Keratinocyte (primary cell): ENCODE results near the gene C5orf34.

Experiments
- EZH2 ChIP-seq: IDR thresholded peaks from one replicate; pipeline ENCODE4 v1.6.1; 2012; ENCODE audit warnings: inconsistent platforms, mild to moderate bottlenecking, low read length, moderate library complexity
- TF ChIP-seq, protein P1 (sequence below), 3 experiments: IDR thresholded peaks in 1 of 3; conservative IDR thresholded peaks in 1 of 3; optimal IDR thresholded peaks in 1 of 3; 2 replicates in 2 of 3; 3 replicates in 1 of 3; pipeline versions ENCODE3 to v1.5.1; 2011; ENCODE audit warnings: low read length in 3 of 3, mild to moderate bottlenecking in 3 of 3, moderate library complexity in 2 of 3, control low read depth in 1 of 3, inconsistent platforms in 1 of 3; ENCODE audit not compliant: insufficient read depth in 2 of 3; ENCODE audit errors: extremely low read depth in 1 of 3

DNA sequence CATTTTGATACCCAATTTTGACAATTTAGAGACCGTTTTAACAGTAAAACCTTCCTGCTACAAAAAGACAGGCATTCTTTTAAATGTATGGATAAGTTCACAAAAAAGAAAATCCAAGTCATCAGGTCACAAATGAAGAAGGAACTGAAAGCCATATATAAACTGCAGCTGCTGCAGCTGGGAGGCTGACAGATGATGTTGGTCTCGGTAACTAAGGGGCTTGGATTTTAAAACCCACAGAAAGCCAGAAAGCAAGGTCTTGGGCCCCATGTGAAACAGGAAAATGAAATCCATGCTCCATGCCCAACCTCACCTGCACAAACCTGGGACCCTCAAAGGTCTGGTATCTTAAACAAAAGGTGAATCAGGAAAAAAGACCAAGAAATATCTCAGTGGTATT, 15.7 kb upstream of the C5orf34 start:
- TF ChIP-seq, protein P1, sequence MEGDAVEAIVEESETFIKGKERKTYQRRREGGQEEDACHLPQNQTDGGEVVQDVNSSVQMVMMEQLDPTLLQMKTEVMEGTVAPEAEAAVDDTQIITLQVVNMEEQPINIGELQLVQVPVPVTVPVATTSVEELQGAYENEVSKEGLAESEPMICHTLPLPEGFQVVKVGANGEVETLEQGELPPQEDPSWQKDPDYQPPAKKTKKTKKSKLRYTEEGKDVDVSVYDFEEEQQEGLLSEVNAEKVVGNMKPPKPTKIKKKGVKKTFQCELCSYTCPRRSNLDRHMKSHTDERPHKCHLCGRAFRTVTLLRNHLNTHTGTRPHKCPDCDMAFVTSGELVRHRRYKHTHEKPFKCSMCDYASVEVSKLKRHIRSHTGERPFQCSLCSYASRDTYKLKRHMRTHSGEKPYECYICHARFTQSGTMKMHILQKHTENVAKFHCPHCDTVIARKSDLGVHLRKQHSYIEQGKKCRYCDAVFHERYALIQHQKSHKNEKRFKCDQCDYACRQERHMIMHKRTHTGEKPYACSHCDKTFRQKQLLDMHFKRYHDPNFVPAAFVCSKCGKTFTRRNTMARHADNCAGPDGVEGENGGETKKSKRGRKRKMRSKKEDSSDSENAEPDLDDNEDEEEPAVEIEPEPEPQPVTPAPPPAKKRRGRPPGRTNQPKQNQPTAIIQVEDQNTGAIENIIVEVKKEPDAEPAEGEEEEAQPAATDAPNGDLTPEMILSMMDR (optimal IDR thresholded peaks at IDR 0.05 in 1 of 3, IDR thresholded peaks at IDR 0.05 in 1 of 3, conservative IDR thresholded peaks at IDR 0.05 in 1 of 3; ENCODE audit: extremely low read depth in 1 of 3, insufficient read depth in 2 of 3, low read length in 3 of 3) = no peak
- no peak for TF ChIP-seq EZH2
